Measurements from ENCODE around the gene USF3.

USF3 gene

GRCh38 chr3:113658107-113658506 lies 38.3 kb downstream of the USF3 start:
- H3K4me3 ChIP-seq (ENCODE audit: low read depth, low read length): no peak overlapping the region
- no peak for DNase-seq (ENCODE audit: low read depth)
- no peak for TF ChIP-seq CTCF (IDR thresholded peaks at IDR 0.05; ENCODE audit: insufficient read depth, low read depth, low read length, missing control alignments)

GRCh38 chr3:113654851-113655250 lies 41.6 kb downstream of the USF3 start:
- no peak overlapping the region for H3K4me3 ChIP-seq (ENCODE audit: low read depth, low read length)
- TF ChIP-seq CTCF (IDR thresholded peaks at IDR 0.05; ENCODE audit: insufficient read depth, low read depth, low read length, missing control alignments): no peak
- no peak for DNase-seq (ENCODE audit: low read depth)

GRCh38 chr3:113654310-113654709 lies 42.1 kb downstream of the USF3 start:
- DNase-seq (ENCODE audit: low read depth): no peak
- H3K4me3 ChIP-seq (ENCODE audit: low read depth, low read length): no peak overlapping the region
- TF ChIP-seq CTCF (IDR thresholded peaks at IDR 0.05; ENCODE audit: insufficient read depth, low read depth, low read length, missing control alignments): no peak

GRCh38 chr3:113649174-113649845 lies 47.1 kb downstream of the USF3 start:
- TF ChIP-seq CTCF (IDR thresholded peaks at IDR 0.05; ENCODE audit: insufficient read depth, low read depth, low read length, missing control alignments): no peak
- no peak for DNase-seq (ENCODE audit: low read depth)
- H3K4me3 ChIP-seq (ENCODE audit: low read depth, low read length): no peak overlapping the region

GRCh38 chr3:113648524-113648923 lies 47.9 kb downstream of the USF3 start:
- DNase-seq (ENCODE audit: low read depth): no peak
- no peak for TF ChIP-seq CTCF (IDR thresholded peaks at IDR 0.05; ENCODE audit: insufficient read depth, low read depth, low read length, missing control alignments)
- no peak overlapping the region for H3K4me3 ChIP-seq (ENCODE audit: low read depth, low read length)

- TF ChIP-seq CTCF (IDR thresholded peaks at IDR 0.05; ENCODE audit: insufficient read depth, low read depth, low read length, missing control alignments): no peak
- H3K4me3 ChIP-seq (ENCODE audit: low read depth, low read length): no peak overlapping the region
- DNase-seq (ENCODE audit: low read depth): no peak
These were observed 52.9 kb downstream of the USF3 start for GRCh38 chr3:113643583-113643982.

GRCh38 chr3:113638910-113639309 lies 57.5 kb downstream of the USF3 start:
- H3K4me3 ChIP-seq (ENCODE audit: low read depth, low read length): no peak overlapping the region
- no peak for DNase-seq (ENCODE audit: low read depth)
- no peak for TF ChIP-seq CTCF (IDR thresholded peaks at IDR 0.05; ENCODE audit: insufficient read depth, low read depth, low read length, missing control alignments)
